GM12878 (cell line): ENCODE results near the gene ANO4. TPM values are rescaled to one million over a fixed set of nuclear protein-coding genes. Genes with fewer than 3 reads are reported as not detected.

Experiments
- ATAC-seq: fragments of 200-7000 bp; cut with Tn5 transposase; 3 replicates; pipeline ENCODE4 v1.9.1; 2020; ENCODE audit warnings: mild to moderate bottlenecking, moderate library complexity
- BruUV-seq: library from RNA; stranded (reverse); fragments of 400-500 nt; replicated peaks from 2 replicates; lab custom pipeline; 2021; lab: Mats Ljungman, UMichigan
- CTCF ChIA-PET: fragments of 300-600 bp; sonication (Branson Sonifier 250); formaldehyde crosslinking; extraction: SDS; loops from one replicate; lab custom pipeline; 2021; ENCODE audit warnings: inconsistent platforms; lab: Yijun Ruan, JAX
- POLR2A ChIA-PET: fragments of 350-600 bp; formaldehyde crosslinking; extraction: SDS; loops from one replicate; lab custom pipeline; 2021; ENCODE audit warnings: inconsistent platforms; lab: Charles Lee
- RAD21 ChIA-PET: fragments of 300-600 bp; sonication (Branson Sonifier 250); formaldehyde crosslinking; loops from one replicate; lab custom pipeline; 2023; ENCODE audit warnings: antibody characterized with exemption; ENCODE audit not compliant: unreplicated experiment; lab: Charles Lee
- SMC1A ChIA-PET: fragments of 300-600 bp; sonication (Branson Sonifier 250); formaldehyde crosslinking; loops from one replicate; lab custom pipeline; 2023; ENCODE audit not compliant: unreplicated experiment, uncharacterized antibody; lab: Charles Lee
- DNase-seq: peaks from one replicate; pipeline ENCODE4 v3.0.0-alpha.2; 2011; ENCODE audit warnings: low read depth, low spot score
- FAIRE-seq: peaks from 3 replicates; lab custom pipeline; 2011; peaks lifted over from hg19 to GRCh38; lab: Jason Lieb, UNC
- H2AFZ ChIP-seq: 2 replicates; pipeline ENCODE4 v1.6.0; 2011; ENCODE audit warnings: low read depth, low read length, control low read depth; ENCODE audit not compliant: control insufficient read depth
- H3K27ac ChIP-seq: 2 replicates; pipeline ENCODE4 v1.5.1; 2011; ENCODE audit warnings: control low read depth; ENCODE audit not compliant: control insufficient read depth, insufficient read depth
- H3K27me3 ChIP-seq, 2 experiments: replicated peaks in 1 of 2; 2 replicates each; pipeline versions ENCODE4 v1.6.0 to v1.6.1; 2011; ENCODE audit warnings: low read length in 1 of 2; ENCODE audit not compliant: control insufficient read depth in 2 of 2, insufficient read depth in 2 of 2
- H3K36me3 ChIP-seq, 2 experiments: 2 replicates each; pipeline ENCODE4 v1.5.1; 2011; ENCODE audit warnings: low read length in 1 of 2; ENCODE audit not compliant: control insufficient read depth in 2 of 2, insufficient read depth in 2 of 2
- H3K4me1 ChIP-seq: 2 replicates; pipeline ENCODE4 v1.6.1; 2011; ENCODE audit warnings: mild to moderate bottlenecking, low read length, moderate library complexity, mixed read lengths; ENCODE audit not compliant: control insufficient read depth, insufficient read depth
- H3K4me2 ChIP-seq: 2 replicates; pipeline ENCODE4 v1.6.0; 2011; ENCODE audit warnings: control low read depth; ENCODE audit not compliant: control insufficient read depth, insufficient read depth
- H3K4me3 ChIP-seq: fragments of 200-600 bp; sonication (generic); 2 replicates; pipeline ENCODE4 v1.5.1; 2016
- H3K79me2 ChIP-seq: 2 replicates; pipeline ENCODE4 v1.6.0; 2011; ENCODE audit warnings: low read length; ENCODE audit not compliant: control insufficient read depth, insufficient read depth
- H3K9ac ChIP-seq: 2 replicates; pipeline ENCODE4 v1.8.0; 2011; ENCODE audit warnings: low read length, control low read depth, mixed read lengths; ENCODE audit not compliant: control insufficient read depth, insufficient read depth
- H3K9me3 ChIP-seq: replicated peaks from 3 replicates; pipeline ENCODE4 v1.5.1; 2011; ENCODE audit warnings: mild to moderate bottlenecking, low read length; ENCODE audit not compliant: control insufficient read depth, insufficient read depth
- H4K20me1 ChIP-seq: 2 replicates; pipeline ENCODE4 v1.6.0; 2011; ENCODE audit not compliant: control insufficient read depth, insufficient read depth
- BCL11A ChIP-seq: IDR thresholded peaks from 2 replicates; pipeline ENCODE4 v1.6.1; 2011; ENCODE audit warnings: low read depth, low read length
- CHD2 ChIP-seq: IDR thresholded peaks from 2 replicates; pipeline ENCODE4 v1.6.1; 2011; ENCODE audit warnings: low read depth, low read length, improper control_type of control experiment, borderline replicate concordance
- DPF2 ChIP-seq: fragments of 450-650 bp; IDR thresholded peaks from 2 replicates; pipeline ENCODE4 v1.6.1; 2017; ENCODE audit warnings: mild to moderate bottlenecking
- IKZF2 ChIP-seq, 2 experiments: fragments of 450-650 bp; IDR thresholded peaks; 2 replicates each; pipeline ENCODE4 v1.6.1; 2017; ENCODE audit warnings: mild to moderate bottlenecking in 2 of 2, moderate library complexity in 2 of 2
- MEF2B ChIP-seq: fragments of 450-650 bp; IDR thresholded peaks from 2 replicates; pipeline ENCODE4 v1.6.1; 2018; ENCODE audit warnings: mild to moderate bottlenecking, moderate library complexity; ENCODE audit not compliant: partially characterized antibody, poor library complexity, severe bottlenecking
- RELA ChIP-seq: fragments of 450-650 bp; IDR thresholded peaks from 2 replicates; pipeline ENCODE4 v1.8.0; 2014; ENCODE audit warnings: borderline replicate concordance; ENCODE audit not compliant: partially characterized antibody
- RUNX3 ChIP-seq: IDR thresholded peaks from 2 replicates; pipeline ENCODE4 v1.6.1; 2012; ENCODE audit warnings: low read length, inconsistent platforms
- SMC3 ChIP-seq: IDR thresholded peaks from 2 replicates; pipeline ENCODE4 v1.6.1; 2011; ENCODE audit warnings: low read length, improper control_type of control experiment, borderline replicate concordance
- SPI1 ChIP-seq: IDR thresholded peaks from 2 replicates; pipeline ENCODE4 v1.6.1; 2011; ENCODE audit warnings: low read depth, mild to moderate bottlenecking, low read length, moderate library complexity, borderline replicate concordance; ENCODE audit not compliant: insufficient read depth
- USF1 ChIP-seq: IDR thresholded peaks from 2 replicates; pipeline ENCODE4 v1.6.1; 2011; ENCODE audit warnings: borderline replicate concordance, low read depth, mild to moderate bottlenecking, moderate library complexity, mixed read lengths, low read length; ENCODE audit not compliant: insufficient read depth; ENCODE audit errors: extremely low read length
- ZNF622 ChIP-seq: fragments of 450-650 bp; IDR thresholded peaks from 2 replicates; pipeline ENCODE4 v1.6.1; 2017; ENCODE audit warnings: mild to moderate bottlenecking, inconsistent platforms
- WGBS: methylation state at CpG from one replicate; pipeline ENCODE4 v1.1.6; 2016; ENCODE audit warnings: low lambda C conversion rate; ENCODE audit not compliant: insufficient replicate concordance, insufficient coverage; ENCODE audit errors: missing lambda C conversion rate; 5-methylcytosine and 5-hydroxymethylcytosine counted together
- in situ Hi-C: fragments of 300-500 bp; cut with MboI; formaldehyde crosslinking; loops from 9 replicates; pipeline ENCODE4 v1.14.3; 2018; ENCODE audit warnings: mixed read lengths
- intact Hi-C: fragments of 100-400 bp; cut with micrococcal nuclease; formaldehyde crosslinking; loops from one replicate; pipeline ENCODE4 v1.14.2; 2022; ENCODE audit not compliant: unreplicated experiment
- polyA plus RNA-seq, 11 experiments: library from polyadenylated mRNA; depleted of rRNA in 4 of 11; unstranded in 6 of 11; stranded (reverse) in 5 of 11; fragments of >200 nt; fragmentation: Nextera tagmentation in 4 of 11; fragmentation: Illumina TruSeq in 1 of 11; extraction: Ambion mirVana in 4 of 11; extraction: Trizol in 1 of 11; gene quantifications; 1 replicate in 1 of 11; 2 replicates in 10 of 11; pipeline versions ENCODE4 v1.2.1 to v1.2.3, GENCODE V29; 2011 to 2016; ENCODE audit warnings: inconsistent platforms in 2 of 11, missing spikeins in 2 of 11, low read depth in 1 of 11
- total RNA-seq, 4 experiments: library from RNA; depleted of rRNA in 3 of 4; stranded (reverse); fragments of >200 nt in 3 of 4; fragmentation: Illumina TruSeq in 1 of 4; extraction: Trizol in 1 of 4; gene quantifications; 2 replicates each; pipeline versions ENCODE4 v1.2.1 to v1.2.3, GENCODE V29; 2013 to 2021
- TF ChIP-seq, protein P1 (sequence below): IDR thresholded peaks from 2 replicates; pipeline ENCODE4 v1.6.1; 2011; ENCODE audit warnings: mild to moderate bottlenecking, low read depth, low read length, moderate library complexity; ENCODE audit not compliant: insufficient replicate concordance
- TF ChIP-seq, protein P2 (sequence below): fragments of 450-650 bp; IDR thresholded peaks from 2 replicates; pipeline ENCODE4 v1.6.1; 2018; ENCODE audit warnings: borderline replicate concordance, mild to moderate bottlenecking; ENCODE audit not compliant: partially characterized antibody
- TF ChIP-seq, protein P3 (sequence below): fragments of 450-650 bp; formaldehyde crosslinking; IDR thresholded peaks from 2 replicates; pipeline ENCODE4 v1.5.0; 2022; ENCODE audit warnings: mild to moderate bottlenecking, missing genetic modification characterization
- TF ChIP-seq, protein P4 (sequence below): fragments of 450-650 bp; IDR thresholded peaks from 2 replicates; pipeline ENCODE4 v1.6.1; 2017; ENCODE audit warnings: mild to moderate bottlenecking

Gene ANO4
- total and polyA plus RNA-seq, 10 of the 15 experiments (the other 5 are each of a cell fraction or from before 2014, with no cell fraction given) = not detected

DNA sequence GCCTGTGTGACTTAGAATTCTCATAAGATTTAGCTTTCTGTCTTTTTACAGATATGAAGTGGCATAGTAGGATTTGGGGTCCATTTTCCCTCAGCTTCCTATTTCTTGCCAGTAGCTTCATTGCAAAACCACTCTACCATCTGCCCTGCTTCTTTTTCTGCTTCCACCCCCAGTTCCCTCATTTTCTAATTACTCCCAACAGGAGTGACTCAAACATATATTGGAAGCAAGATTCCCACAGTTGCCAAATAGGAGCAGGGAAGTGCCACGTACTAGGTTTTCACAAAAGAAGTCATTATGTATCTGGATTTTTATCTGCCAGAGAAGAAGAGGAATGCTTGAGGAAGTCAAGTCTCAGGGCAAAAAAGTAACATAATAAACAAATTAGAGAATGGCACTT lies 64.1 kb downstream of the ANO4 start:
- no peak overlapping the region for H3K9ac ChIP-seq
- intact Hi-C loops (no loop called here), in situ Hi-C loops (no loop called here)
- no peak overlapping the region for H3K27ac ChIP-seq
- WGBS = 4% methylated on average over 1 of the region's 1 CpG
- H3K4me2 ChIP-seq = no peak overlapping the region
- no peaks in the 10 kb centered on the region for H4K20me1 ChIP-seq
- ChIA-PET SMC1A (no interaction called here), CTCF (no interaction called here), RAD21 (no interaction called here), POLR2A (no interaction called here)
- H3K4me1 ChIP-seq = no peaks in the 10 kb centered on the region
- H3K9me3 ChIP-seq = no peaks in the 10 kb centered on the region
- no peaks in the 10 kb centered on the region for H3K79me2 ChIP-seq
- FAIRE-seq (no peak), DNase-seq (no peak), ATAC-seq (no peak)
- no peaks in the 10 kb centered on the region for H3K36me3 ChIP-seq
- 0 out of 4 replicates have a peak, but pooled peaks cover 0 to 1% of the 10 kb centered on the region in 2 experiments for H3K27me3 ChIP-seq
- H2AFZ ChIP-seq = no peak overlapping the region
- H3K4me3 ChIP-seq = no peak overlapping the region
- BruUV-seq = no TSS peak
- TF ChIP-seq SMC3 (no peak), RUNX3 (no peak), BCL11A (no peak), IKZF2 (IDR thresholded peaks at IDR 0.05) (no peak), USF1 (no peak), MEF2B (no peak), ZNF622 (no peak), DPF2 (no peak), SPI1 (no peak), CHD2 (no peak), RELA (no peak)
- TF ChIP-seq, protein P1, sequence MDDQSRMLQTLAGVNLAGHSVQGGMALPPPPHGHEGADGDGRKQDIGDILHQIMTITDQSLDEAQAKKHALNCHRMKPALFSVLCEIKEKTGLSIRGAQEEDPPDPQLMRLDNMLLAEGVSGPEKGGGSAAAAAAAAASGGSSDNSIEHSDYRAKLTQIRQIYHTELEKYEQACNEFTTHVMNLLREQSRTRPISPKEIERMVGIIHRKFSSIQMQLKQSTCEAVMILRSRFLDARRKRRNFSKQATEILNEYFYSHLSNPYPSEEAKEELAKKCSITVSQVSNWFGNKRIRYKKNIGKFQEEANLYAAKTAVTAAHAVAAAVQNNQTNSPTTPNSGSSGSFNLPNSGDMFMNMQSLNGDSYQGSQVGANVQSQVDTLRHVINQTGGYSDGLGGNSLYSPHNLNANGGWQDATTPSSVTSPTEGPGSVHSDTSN = no peak
- TF ChIP-seq, protein P2, sequence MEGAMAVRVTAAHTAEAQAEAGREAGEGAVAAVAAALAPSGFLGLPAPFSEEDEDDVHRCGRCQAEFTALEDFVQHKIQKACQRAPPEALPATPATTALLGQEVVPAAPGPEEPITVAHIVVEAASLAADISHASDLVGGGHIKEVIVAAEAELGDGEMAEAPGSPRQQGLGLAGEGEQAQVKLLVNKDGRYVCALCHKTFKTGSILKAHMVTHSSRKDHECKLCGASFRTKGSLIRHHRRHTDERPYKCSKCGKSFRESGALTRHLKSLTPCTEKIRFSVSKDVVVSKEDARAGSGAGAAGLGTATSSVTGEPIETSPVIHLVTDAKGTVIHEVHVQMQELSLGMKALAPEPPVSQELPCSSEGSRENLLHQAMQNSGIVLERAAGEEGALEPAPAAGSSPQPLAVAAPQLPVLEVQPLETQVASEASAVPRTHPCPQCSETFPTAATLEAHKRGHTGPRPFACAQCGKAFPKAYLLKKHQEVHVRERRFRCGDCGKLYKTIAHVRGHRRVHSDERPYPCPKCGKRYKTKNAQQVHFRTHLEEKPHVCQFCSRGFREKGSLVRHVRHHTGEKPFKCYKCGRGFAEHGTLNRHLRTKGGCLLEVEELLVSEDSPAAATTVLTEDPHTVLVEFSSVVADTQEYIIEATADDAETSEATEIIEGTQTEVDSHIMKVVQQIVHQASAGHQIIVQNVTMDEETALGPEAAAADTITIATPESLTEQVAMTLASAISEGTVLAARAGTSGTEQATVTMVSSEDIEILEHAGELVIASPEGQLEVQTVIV = no peak
- TF ChIP-seq, protein P3, sequence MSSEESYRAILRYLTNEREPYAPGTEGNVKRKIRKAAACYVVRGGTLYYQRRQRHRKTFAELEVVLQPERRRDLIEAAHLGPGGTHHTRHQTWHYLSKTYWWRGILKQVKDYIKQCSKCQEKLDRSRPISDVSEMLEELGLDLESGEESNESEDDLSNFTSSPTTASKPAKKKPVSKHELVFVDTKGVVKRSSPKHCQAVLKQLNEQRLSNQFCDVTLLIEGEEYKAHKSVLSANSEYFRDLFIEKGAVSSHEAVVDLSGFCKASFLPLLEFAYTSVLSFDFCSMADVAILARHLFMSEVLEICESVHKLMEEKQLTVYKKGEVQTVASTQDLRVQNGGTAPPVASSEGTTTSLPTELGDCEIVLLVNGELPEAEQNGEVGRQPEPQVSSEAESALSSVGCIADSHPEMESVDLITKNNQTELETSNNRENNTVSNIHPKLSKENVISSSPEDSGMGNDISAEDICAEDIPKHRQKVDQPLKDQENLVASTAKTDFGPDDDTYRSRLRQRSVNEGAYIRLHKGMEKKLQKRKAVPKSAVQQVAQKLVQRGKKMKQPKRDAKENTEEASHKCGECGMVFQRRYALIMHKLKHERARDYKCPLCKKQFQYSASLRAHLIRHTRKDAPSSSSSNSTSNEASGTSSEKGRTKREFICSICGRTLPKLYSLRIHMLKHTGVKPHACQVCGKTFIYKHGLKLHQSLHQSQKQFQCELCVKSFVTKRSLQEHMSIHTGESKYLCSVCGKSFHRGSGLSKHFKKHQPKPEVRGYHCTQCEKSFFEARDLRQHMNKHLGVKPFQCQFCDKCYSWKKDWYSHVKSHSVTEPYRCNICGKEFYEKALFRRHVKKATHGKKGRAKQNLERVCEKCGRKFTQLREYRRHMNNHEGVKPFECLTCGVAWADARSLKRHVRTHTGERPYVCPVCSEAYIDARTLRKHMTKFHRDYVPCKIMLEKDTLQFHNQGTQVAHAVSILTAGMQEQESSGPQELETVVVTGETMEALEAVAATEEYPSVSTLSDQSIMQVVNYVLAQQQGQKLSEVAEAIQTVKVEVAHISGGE (CRISPR knock-in tag) = no peak
- TF ChIP-seq, protein P4, sequence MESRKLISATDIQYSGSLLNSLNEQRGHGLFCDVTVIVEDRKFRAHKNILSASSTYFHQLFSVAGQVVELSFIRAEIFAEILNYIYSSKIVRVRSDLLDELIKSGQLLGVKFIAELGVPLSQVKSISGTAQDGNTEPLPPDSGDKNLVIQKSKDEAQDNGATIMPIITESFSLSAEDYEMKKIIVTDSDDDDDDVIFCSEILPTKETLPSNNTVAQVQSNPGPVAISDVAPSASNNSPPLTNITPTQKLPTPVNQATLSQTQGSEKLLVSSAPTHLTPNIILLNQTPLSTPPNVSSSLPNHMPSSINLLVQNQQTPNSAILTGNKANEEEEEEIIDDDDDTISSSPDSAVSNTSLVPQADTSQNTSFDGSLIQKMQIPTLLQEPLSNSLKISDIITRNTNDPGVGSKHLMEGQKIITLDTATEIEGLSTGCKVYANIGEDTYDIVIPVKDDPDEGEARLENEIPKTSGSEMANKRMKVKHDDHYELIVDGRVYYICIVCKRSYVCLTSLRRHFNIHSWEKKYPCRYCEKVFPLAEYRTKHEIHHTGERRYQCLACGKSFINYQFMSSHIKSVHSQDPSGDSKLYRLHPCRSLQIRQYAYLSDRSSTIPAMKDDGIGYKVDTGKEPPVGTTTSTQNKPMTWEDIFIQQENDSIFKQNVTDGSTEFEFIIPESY = no peak
